HG03354 (cell line): ENCODE data around the gene TENM3.

ENCODE experiments used
- ATAC-seq: cut with Tn5 transposase; IDR thresholded peaks from one replicate; pipeline ENCODE4 v1.9.1; 2021; ENCODE audit warnings: mild to moderate bottlenecking; ENCODE audit not compliant: unreplicated experiment, poor library complexity, severe bottlenecking

TENM3 gene

GRCh38 chr4:182320092-182320491 lies 76.9 kb downstream of the TENM3 start:
- ATAC-seq = no peak

GRCh38 chr4:182320580-182320979 lies 77.4 kb downstream of the TENM3 start:
- no peak for ATAC-seq

GRCh38 chr4:182324282-182324681 lies 81.1 kb downstream of the TENM3 start:
- ATAC-seq = no peak

- ATAC-seq = no peak
These were observed 82.2 kb downstream of the TENM3 start for GRCh38 chr4:182325397-182325796.

- no peak for ATAC-seq
These were observed 82.7 kb downstream of the TENM3 start for GRCh38 chr4:182325848-182326255.

- ATAC-seq = no peak
These were observed 85.3 kb downstream of the TENM3 start for GRCh38 chr4:182328505-182328904.

GRCh38 chr4:182337366-182337765 lies 94.2 kb downstream of the TENM3 start:
- ATAC-seq = no peak

GRCh38 chr4:182338063-182338462 lies 94.9 kb downstream of the TENM3 start:
- ATAC-seq = no peak

GRCh38 chr4:182338746-182339145 lies 95.5 kb downstream of the TENM3 start:
- ATAC-seq = no peak

GRCh38 chr4:182339221-182339641 lies 96.0 kb downstream of the TENM3 start:
- no peak for ATAC-seq

GRCh38 chr4:182343453-182343852 lies 100.3 kb downstream of the TENM3 start:
- ATAC-seq = no peak

- no peak for ATAC-seq
These were observed 101.8 kb downstream of the TENM3 start for GRCh38 chr4:182344968-182345367.

GRCh38 chr4:182346250-182346649 lies 103.0 kb downstream of the TENM3 start:
- no peak for ATAC-seq

GRCh38 chr4:182346675-182347375 lies 103.6 kb downstream of the TENM3 start:
- ATAC-seq = no peak

- ATAC-seq = no peak
These were observed 105.7 kb downstream of the TENM3 start for GRCh38 chr4:182348779-182349326.

- ATAC-seq = no peak
These were observed 106.8 kb downstream of the TENM3 start for GRCh38 chr4:182350041-182350440.

GRCh38 chr4:182351485-182351884 lies 108.3 kb downstream of the TENM3 start:
- ATAC-seq = no peak

GRCh38 chr4:182354106-182354505 lies 110.9 kb downstream of the TENM3 start:
- ATAC-seq = no peak

- ATAC-seq = no peak
These were observed 111.7 kb downstream of the TENM3 start for GRCh38 chr4:182354867-182355266.

- ATAC-seq = no peak
These were observed 124.0 kb downstream of the TENM3 start for GRCh38 chr4:182367153-182367552.

- no peak for ATAC-seq
These were observed 126.0 kb downstream of the TENM3 start for GRCh38 chr4:182369211-182369610.

GRCh38 chr4:182370491-182370890 lies 127.3 kb downstream of the TENM3 start:
- ATAC-seq = no peak
